ENCODE measurements around the gene CARMIL3. TPM values are rescaled to one million over a fixed set of nuclear protein-coding genes. Genes with fewer than 3 reads are reported as not detected.
A peak's percentile ranks its signal among the peaks of the same experiment; 100 is the strongest.
"Not testable (repeated sequence)": the region's sequence is repeated elsewhere in the genome, so short reads cannot be mapped to it uniquely, and the experiment has no call there.

Gene CARMIL3
- total RNA-seq, 1 experiment from 2014 or later, result 0.33 TPM

GRCh38 chr14:24013654-24014514 is 37.9 kb upstream of the CARMIL3 start:
- BruUV-seq (replicated peaks), result no TSS peak
- no peak overlapping the region for H3K4me3 Mint-ChIP-seq (ENCODE audit: low read depth, unreplicated experiment)
- H3K4me1 Mint-ChIP-seq (ENCODE audit: low read depth, unreplicated experiment), result no peaks in the 10 kb centered on the region
- CTCF ChIA-PET, result no interaction called here
- intact Hi-C loops (cut with micrococcal nuclease; ENCODE audit: unreplicated experiment), result loop anchor here (1.0 kb wide), 2 partner anchors 22 to 76 kb away; no protein-coding TSS in a partner anchor
- peak; percentile 64 for TF ChIP-seq CTCF (IDR thresholded peaks at IDR 0.05; ENCODE audit: unreplicated experiment)
- no peaks in the 10 kb centered on the region for H3K9me3 Mint-ChIP-seq (ENCODE audit: low read depth, unreplicated experiment)
- H3K27ac Mint-ChIP-seq (ENCODE audit: unreplicated experiment), result no peak overlapping the region
- DNase-seq, result peak; percentile 64
- H3K36me3 Mint-ChIP-seq (ENCODE audit: insufficient read depth, unreplicated experiment), result no peaks in the 10 kb centered on the region
- H3K27me3 Mint-ChIP-seq (ENCODE audit: unreplicated experiment), result peaks cover 43% of the 10 kb centered on the region

GRCh38 chr14:24015745-24016144 is 36.1 kb upstream of the CARMIL3 start:
- H3K36me3 Mint-ChIP-seq (ENCODE audit: insufficient read depth, unreplicated experiment); H3K9me3 Mint-ChIP-seq (ENCODE audit: low read depth, unreplicated experiment); DNase-seq; CTCF ChIA-PET; H3K27ac Mint-ChIP-seq (ENCODE audit: unreplicated experiment); H3K4me1 Mint-ChIP-seq (ENCODE audit: low read depth, unreplicated experiment); intact Hi-C loops (cut with micrococcal nuclease; ENCODE audit: unreplicated experiment); H3K4me3 Mint-ChIP-seq (ENCODE audit: low read depth, unreplicated experiment); BruUV-seq (replicated peaks): not testable (repeated sequence)
- H3K27me3 Mint-ChIP-seq (ENCODE audit: unreplicated experiment), result peaks cover 36% of the 10 kb centered on the region

GRCh38 chr14:24018978-24019377 is 32.8 kb upstream of the CARMIL3 start:
- H3K27ac Mint-ChIP-seq (ENCODE audit: unreplicated experiment); intact Hi-C loops (cut with micrococcal nuclease; ENCODE audit: unreplicated experiment); CTCF ChIA-PET; H3K4me3 Mint-ChIP-seq (ENCODE audit: low read depth, unreplicated experiment); H3K4me1 Mint-ChIP-seq (ENCODE audit: low read depth, unreplicated experiment); BruUV-seq (replicated peaks); DNase-seq; H3K36me3 Mint-ChIP-seq (ENCODE audit: insufficient read depth, unreplicated experiment); H3K9me3 Mint-ChIP-seq (ENCODE audit: low read depth, unreplicated experiment): not testable (repeated sequence)
- peaks cover 34% of the 10 kb centered on the region for H3K27me3 Mint-ChIP-seq (ENCODE audit: unreplicated experiment)

- BruUV-seq (replicated peaks), result not testable (repeated sequence)
These were observed 31.9 kb upstream of the CARMIL3 start for GRCh38 chr14:24019944-24020343.

GRCh38 chr14:24020520-24020919 is 31.3 kb upstream of the CARMIL3 start:
- CTCF ChIA-PET; H3K36me3 Mint-ChIP-seq (ENCODE audit: insufficient read depth, unreplicated experiment); BruUV-seq (replicated peaks); H3K27ac Mint-ChIP-seq (ENCODE audit: unreplicated experiment); DNase-seq; H3K4me3 Mint-ChIP-seq (ENCODE audit: low read depth, unreplicated experiment); H3K9me3 Mint-ChIP-seq (ENCODE audit: low read depth, unreplicated experiment); intact Hi-C loops (cut with micrococcal nuclease; ENCODE audit: unreplicated experiment); H3K4me1 Mint-ChIP-seq (ENCODE audit: low read depth, unreplicated experiment): not testable (repeated sequence)
- peaks cover 49% of the 10 kb centered on the region for H3K27me3 Mint-ChIP-seq (ENCODE audit: unreplicated experiment)

More at GRCh38 chr14:24019944-24020343, 31.9 kb upstream of the CARMIL3 start:
- intact Hi-C loops (cut with micrococcal nuclease; ENCODE audit: unreplicated experiment); H3K9me3 Mint-ChIP-seq (ENCODE audit: low read depth, unreplicated experiment); H3K4me1 Mint-ChIP-seq (ENCODE audit: low read depth, unreplicated experiment); DNase-seq; CTCF ChIA-PET; H3K4me3 Mint-ChIP-seq (ENCODE audit: low read depth, unreplicated experiment); H3K27ac Mint-ChIP-seq (ENCODE audit: unreplicated experiment); H3K36me3 Mint-ChIP-seq (ENCODE audit: insufficient read depth, unreplicated experiment): not testable (repeated sequence)
- peaks cover 43% of the 10 kb centered on the region for H3K27me3 Mint-ChIP-seq (ENCODE audit: unreplicated experiment)

- H3K36me3 Mint-ChIP-seq (ENCODE audit: insufficient read depth, unreplicated experiment); H3K4me1 Mint-ChIP-seq (ENCODE audit: low read depth, unreplicated experiment); DNase-seq; BruUV-seq (replicated peaks); H3K4me3 Mint-ChIP-seq (ENCODE audit: low read depth, unreplicated experiment); H3K9me3 Mint-ChIP-seq (ENCODE audit: low read depth, unreplicated experiment); CTCF ChIA-PET; intact Hi-C loops (cut with micrococcal nuclease; ENCODE audit: unreplicated experiment); H3K27ac Mint-ChIP-seq (ENCODE audit: unreplicated experiment): not testable (repeated sequence)
- peaks cover 56% of the 10 kb centered on the region for H3K27me3 Mint-ChIP-seq (ENCODE audit: unreplicated experiment)
These were observed 26.8 kb upstream of the CARMIL3 start for GRCh38 chr14:24024939-24025418.

GRCh38 chr14:24029687-24030086 is 22.1 kb upstream of the CARMIL3 start:
- H3K4me3 Mint-ChIP-seq (ENCODE audit: low read depth, unreplicated experiment); DNase-seq; intact Hi-C loops (cut with micrococcal nuclease; ENCODE audit: unreplicated experiment); BruUV-seq (replicated peaks); H3K27ac Mint-ChIP-seq (ENCODE audit: unreplicated experiment); H3K9me3 Mint-ChIP-seq (ENCODE audit: low read depth, unreplicated experiment); CTCF ChIA-PET; H3K36me3 Mint-ChIP-seq (ENCODE audit: insufficient read depth, unreplicated experiment); H3K4me1 Mint-ChIP-seq (ENCODE audit: low read depth, unreplicated experiment): not testable (repeated sequence)
- peaks cover 41% of the 10 kb centered on the region for H3K27me3 Mint-ChIP-seq (ENCODE audit: unreplicated experiment)

- H3K36me3 Mint-ChIP-seq (ENCODE audit: insufficient read depth, unreplicated experiment); H3K4me3 Mint-ChIP-seq (ENCODE audit: low read depth, unreplicated experiment); BruUV-seq (replicated peaks); CTCF ChIA-PET; H3K4me1 Mint-ChIP-seq (ENCODE audit: low read depth, unreplicated experiment); DNase-seq; H3K27ac Mint-ChIP-seq (ENCODE audit: unreplicated experiment); H3K9me3 Mint-ChIP-seq (ENCODE audit: low read depth, unreplicated experiment); intact Hi-C loops (cut with micrococcal nuclease; ENCODE audit: unreplicated experiment): not testable (repeated sequence)
- H3K27me3 Mint-ChIP-seq (ENCODE audit: unreplicated experiment), result peaks cover 24% of the 10 kb centered on the region
These were observed 20.5 kb upstream of the CARMIL3 start for GRCh38 chr14:24031331-24031730.

Measured in Calu3 (cell line).